ENCODE measurements around the gene ASTL. TPM values are rescaled to one million over a fixed set of nuclear protein-coding genes. Genes with fewer than 3 reads are reported as not detected.

The ASTL gene
- polyA plus RNA-seq (2011; rRNA removed) (not detected in 2 replicates), polyA minus RNA-seq (2011; rRNA and poly(A)+ RNA removed) (not detected in 2 replicates)

- no peak for DNase-seq (ENCODE audit: low read depth, low spot score)
- H3K9me3 ChIP-seq (ENCODE audit: control insufficient read depth, insufficient read depth, low read length), result no peaks in the 10 kb centered on the region
- H3K27me3 ChIP-seq (ENCODE audit: control insufficient read depth, insufficient read depth, low read length), result peaks cover 17% of the 10 kb centered on the region
- H3K4me3 ChIP-seq (ENCODE audit: low read depth, low read length), result no peak within 1 kb of the TSS
- POLR2A ChIA-PET, result interaction anchor here (0.7 to 1.0 kb wide), 2 partner anchors 108 to 128 kb away, joined by 3 to 4 read pairs; no protein-coding TSS in a partner anchor
- TF ChIP-seq CTCF (IDR thresholded peaks at IDR 0.05; ENCODE audit: low read depth, low read length), result peak; percentile 73
- CTCF ChIA-PET, result interaction anchor here (0.6 to 5.3 kb wide), 12 partner anchors 9 to 372 kb away, joined by 3 to 54 read pairs (median 3); no protein-coding TSS in a partner anchor
- H3K27ac ChIP-seq (ENCODE audit: low read depth, low read length), result no peak within 1 kb of the TSS
Observed at GRCh38 chr2:96138179-96139145, at the start of gene ASTL. Gene ASTL (minus strand): TSS chr2:96138502. CDS start chr2:96138436, 66 bp downstream.

DNA sequence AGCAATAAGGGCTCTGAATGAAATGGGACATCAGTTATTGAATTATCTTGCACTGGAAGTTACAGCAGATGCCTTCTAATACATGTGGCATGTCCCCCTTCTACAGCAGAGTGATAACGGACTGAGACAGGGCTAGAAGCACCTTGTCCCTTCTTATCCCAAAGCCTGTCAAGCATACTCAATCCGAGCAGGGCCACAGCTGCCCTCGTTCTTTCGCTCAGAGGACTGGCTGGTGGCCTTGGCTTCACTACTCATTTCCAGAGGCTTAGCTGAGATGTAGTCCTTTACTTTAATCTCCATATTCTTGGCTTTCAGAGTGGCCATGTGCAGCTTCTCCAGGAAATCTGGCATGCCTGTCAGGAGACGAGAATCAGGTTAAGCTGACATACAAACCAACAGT is 48.3 kb upstream of the ASTL start:
- CTCF ChIA-PET, result interaction anchor here (1.6 to 4.8 kb wide), 2 partner anchors 11 to 194 kb away, joined by 3 to 27 read pairs; no protein-coding TSS in a partner anchor
- POLR2A ChIA-PET, result interaction anchor here (0.7 kb wide), 1 partner anchor 124 kb away, joined by 3 read pairs; no protein-coding TSS in a partner anchor
- Histone ChIP-seq H3K27me3 (ENCODE audit: control insufficient read depth, insufficient read depth, low read length) (no peaks in the 10 kb centered on the region), H3K9me3 (ENCODE audit: control insufficient read depth, insufficient read depth, low read length) (no peaks in the 10 kb centered on the region), H3K27ac (ENCODE audit: low read depth, low read length) (no peak overlapping the region), H3K4me3 (ENCODE audit: low read depth, low read length) (no peak overlapping the region)
- DNase-seq (ENCODE audit: low read depth, low spot score), result no peak
- no peak for TF ChIP-seq CTCF (IDR thresholded peaks at IDR 0.05; ENCODE audit: low read depth, low read length)

- no peaks in the 10 kb centered on the region for H3K9me3 ChIP-seq (ENCODE audit: control insufficient read depth, insufficient read depth, low read length)
- H3K27ac ChIP-seq (ENCODE audit: low read depth, low read length), result no peak overlapping the region
- H3K27me3 ChIP-seq (ENCODE audit: control insufficient read depth, insufficient read depth, low read length), result no peaks in the 10 kb centered on the region
- no peak for DNase-seq (ENCODE audit: low read depth, low spot score)
- no peak for TF ChIP-seq CTCF (IDR thresholded peaks at IDR 0.05; ENCODE audit: low read depth, low read length)
- H3K4me3 ChIP-seq (ENCODE audit: low read depth, low read length), result no peak overlapping the region
- ChIA-PET POLR2A (no interaction called here), CTCF (interaction anchor here (1.3 to 4.8 kb wide), 2 partner anchors 10 to 193 kb away, joined by 4 to 27 read pairs; no protein-coding TSS in a partner anchor)
Observed at GRCh38 chr2:96185516-96185915, 47.2 kb upstream of the ASTL start.

- Histone ChIP-seq H3K9me3 (ENCODE audit: control insufficient read depth, insufficient read depth, low read length) (no peaks in the 10 kb centered on the region), H3K4me3 (ENCODE audit: low read depth, low read length) (no peak overlapping the region), H3K27me3 (ENCODE audit: control insufficient read depth, insufficient read depth, low read length) (no peaks in the 10 kb centered on the region), H3K27ac (ENCODE audit: low read depth, low read length) (no peak overlapping the region)
- TF ChIP-seq CTCF (IDR thresholded peaks at IDR 0.05; ENCODE audit: low read depth, low read length), result no peak
- ChIA-PET CTCF (interaction anchor here (0.7 to 4.8 kb wide), 3 partner anchors 10 to 192 kb away, joined by 4 to 27 read pairs (median 4); no protein-coding TSS in a partner anchor), POLR2A (no interaction called here)
- no peak for DNase-seq (ENCODE audit: low read depth, low spot score)
Observed at GRCh38 chr2:96184989-96185388, 46.7 kb upstream of the ASTL start.
